Measurements from ENCODE around the gene TRDMT1.

DNA sequence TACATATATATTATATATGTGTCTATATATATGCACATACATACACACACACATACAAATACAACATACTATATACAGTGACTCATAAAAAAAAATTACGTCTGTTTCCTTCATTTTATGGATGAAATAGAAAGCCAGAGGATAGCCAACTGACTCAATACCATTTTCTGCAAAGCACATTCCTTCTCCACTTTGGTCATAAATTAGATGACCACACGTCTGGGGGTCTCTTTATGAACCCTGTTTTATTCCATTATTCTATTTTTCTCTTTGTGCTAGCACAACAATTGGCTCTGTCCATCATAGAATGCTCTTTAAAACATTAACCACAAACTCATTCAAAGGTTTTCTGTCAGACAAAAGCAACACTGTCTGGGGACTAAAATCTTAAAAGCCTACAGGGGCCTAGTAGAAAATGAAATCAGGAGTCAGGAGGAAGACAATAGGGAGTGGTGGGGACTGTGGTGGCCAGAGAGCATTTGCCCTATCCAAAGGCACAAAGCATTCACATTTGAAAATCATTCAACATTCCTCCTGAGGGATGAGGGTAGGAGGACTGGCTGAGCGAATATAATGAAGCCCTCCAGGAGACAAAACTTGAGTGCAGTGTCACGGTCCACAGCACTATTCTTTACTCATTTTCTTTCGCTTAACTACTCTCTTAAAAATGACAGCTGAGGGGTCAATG is 76.1 kb downstream of the TRDMT1 start:
- TF ChIP-seq GATA3 (IDR thresholded peaks at IDR 0.05; ENCODE audit: low read depth, low read length) (no peak), GATA2 (IDR thresholded peaks at IDR 0.05; ENCODE audit: low read depth, low read length) (no peak)

All from SH-SY5Y (cell line).